GM19324 (cell line): ENCODE results near the gene C14orf180.
"Not testable (repeated sequence)": the region's sequence is repeated elsewhere in the genome, so short reads cannot be mapped to it uniquely, and the experiment has no call there.

Source experiments
- ATAC-seq: cut with Tn5 transposase; IDR thresholded peaks from one replicate; pipeline ENCODE4 v1.9.1; 2021; ENCODE audit warnings: mild to moderate bottlenecking, moderate library complexity; ENCODE audit not compliant: unreplicated experiment, low FRiP score

Gene C14orf180

GRCh38 chr14:104603711-104604401, 24.3 kb downstream of the C14orf180 start:
- no peak for ATAC-seq

- ATAC-seq = no peak
Measured at GRCh38 chr14:104604458-104605449, 25.2 kb downstream of the C14orf180 start, which contains the start of gene TMEM179. Gene TMEM179 (minus strand): TSS chr14:104604772. CDS start chr14:104604741, 31 bp downstream.

GRCh38 chr14:104609666-104610065, 30.1 kb downstream of the C14orf180 start:
- no peak for ATAC-seq

GRCh38 chr14:104610749-104611310, 31.3 kb downstream of the C14orf180 start:
- no peak for ATAC-seq

DNA sequence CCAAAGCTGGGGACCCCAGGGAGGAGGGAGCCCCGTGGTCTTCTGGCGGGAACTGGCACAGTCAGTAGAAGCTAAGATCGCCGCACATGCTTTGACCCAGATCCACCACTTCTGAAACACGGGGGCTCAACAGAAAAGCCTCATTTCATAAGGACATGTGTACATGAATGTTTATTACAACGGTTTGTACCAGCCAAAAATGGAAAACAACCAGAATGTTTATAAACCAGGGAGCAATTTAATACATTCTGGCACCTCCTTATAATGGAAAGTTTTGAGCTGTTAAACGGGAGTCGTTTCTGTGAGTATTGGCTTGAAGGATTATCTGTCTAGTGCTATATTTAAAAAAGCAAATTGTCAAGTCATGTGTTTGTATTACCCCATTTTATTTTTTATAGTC, 32.3 kb downstream of the C14orf180 start:
- no peak for ATAC-seq

DNA sequence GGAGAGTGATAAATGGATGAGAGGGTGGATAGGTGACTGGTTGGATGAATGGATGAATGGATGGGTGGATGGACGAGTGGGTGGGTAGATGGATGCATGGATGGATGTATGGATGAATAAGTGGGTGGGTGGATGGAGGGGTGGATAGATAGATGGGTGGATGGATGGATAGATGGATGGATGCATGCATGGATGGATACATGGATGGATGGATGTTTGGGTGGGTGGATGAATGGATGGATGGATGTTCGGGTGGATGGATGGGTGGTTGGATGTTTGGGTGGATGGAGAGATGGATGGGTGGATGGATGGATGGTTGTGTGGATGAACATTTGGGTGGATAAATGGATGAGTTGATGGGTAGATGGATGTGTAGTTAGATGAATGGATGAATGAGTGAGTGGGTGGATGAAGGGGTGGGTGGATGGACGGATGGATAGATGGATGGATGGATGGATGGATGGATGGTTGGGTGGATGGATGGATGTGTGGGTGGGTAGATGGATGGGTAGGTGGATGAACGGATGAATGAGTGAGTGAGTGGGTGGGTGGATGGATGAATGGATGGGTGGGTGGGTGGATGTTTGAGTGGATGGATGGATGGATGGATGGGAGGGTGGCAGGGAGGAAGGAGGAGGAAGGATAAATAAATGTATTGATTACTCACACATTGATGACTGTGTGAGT, 34.7 kb downstream of the C14orf180 start:
- ATAC-seq = no peak

DNA sequence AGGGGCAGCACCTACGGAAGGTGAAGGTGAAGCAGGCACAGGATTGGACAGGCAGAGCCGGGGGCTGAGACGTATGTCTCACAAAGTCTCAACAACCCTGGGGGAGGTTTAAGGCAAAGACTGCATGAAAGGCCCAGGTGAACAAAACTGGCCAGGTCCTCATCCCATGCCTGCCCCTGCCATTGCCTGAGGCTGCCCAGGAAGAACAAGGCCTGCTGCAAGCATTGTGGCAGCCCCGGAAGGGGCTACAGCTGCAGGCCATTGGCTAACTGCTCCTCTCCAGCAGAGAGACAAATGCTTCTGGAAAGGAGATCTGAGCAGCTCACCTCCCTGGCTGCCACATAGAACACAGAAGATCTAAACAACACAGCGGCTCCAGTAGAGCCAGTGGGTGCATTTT, 45.4 kb downstream of the C14orf180 start:
- ATAC-seq = no peak

- ATAC-seq = no peak
Measured at GRCh38 chr14:104632781-104633180, 53.2 kb downstream of the C14orf180 start.

- no peak for ATAC-seq
Measured at GRCh38 chr14:104633276-104634137, 53.9 kb downstream of the C14orf180 start.

- ATAC-seq = no peak
Measured at GRCh38 chr14:104634138-104634760, 54.7 kb downstream of the C14orf180 start.

- no peak for ATAC-seq
Measured at GRCh38 chr14:104634886-104635570, 55.5 kb downstream of the C14orf180 start.

DNA sequence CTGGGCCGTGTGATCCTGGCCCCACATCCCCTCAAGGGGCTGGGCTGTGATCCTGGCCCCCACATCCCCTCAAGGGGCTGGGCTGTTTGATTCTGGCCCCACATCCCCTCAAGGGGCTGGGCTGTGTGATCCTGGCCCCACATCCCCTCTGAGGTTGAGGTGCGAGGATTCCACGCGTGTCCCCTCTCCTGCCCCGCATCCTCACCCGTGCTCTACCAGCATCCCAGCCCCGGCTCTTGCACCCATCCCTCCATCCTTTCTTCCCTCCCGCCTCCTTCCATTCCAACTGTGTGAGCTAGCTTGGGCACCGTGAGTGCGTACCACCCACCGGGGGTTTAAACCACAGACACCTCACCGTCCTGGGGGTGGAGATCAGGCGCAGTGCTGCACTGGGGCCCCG, 56.2 kb downstream of the C14orf180 start:
- no peak for ATAC-seq

DNA sequence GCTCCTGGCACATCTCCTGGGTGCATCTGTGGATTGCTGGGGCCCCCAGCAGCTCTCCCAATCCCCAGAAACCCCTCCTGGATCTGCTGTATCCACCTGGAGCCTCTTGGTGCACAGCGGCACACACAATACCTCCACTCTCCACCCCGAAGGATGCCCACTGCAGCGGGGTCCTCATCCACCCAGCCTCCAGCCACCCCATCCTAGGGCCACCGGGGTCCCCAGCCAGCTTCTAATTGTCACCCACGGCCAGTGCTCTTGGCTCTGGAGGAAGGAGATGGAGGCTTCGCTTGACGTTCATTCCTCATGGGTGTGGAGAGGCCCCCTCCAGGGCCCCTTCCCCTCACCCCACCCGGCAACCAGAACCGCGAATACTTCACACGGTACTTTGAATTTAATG, 56.6 kb downstream of the C14orf180 start:
- ATAC-seq = no peak

- ATAC-seq = not testable (repeated sequence)
Measured at GRCh38 chr14:104636846-104637545, 57.4 kb downstream of the C14orf180 start.

DNA sequence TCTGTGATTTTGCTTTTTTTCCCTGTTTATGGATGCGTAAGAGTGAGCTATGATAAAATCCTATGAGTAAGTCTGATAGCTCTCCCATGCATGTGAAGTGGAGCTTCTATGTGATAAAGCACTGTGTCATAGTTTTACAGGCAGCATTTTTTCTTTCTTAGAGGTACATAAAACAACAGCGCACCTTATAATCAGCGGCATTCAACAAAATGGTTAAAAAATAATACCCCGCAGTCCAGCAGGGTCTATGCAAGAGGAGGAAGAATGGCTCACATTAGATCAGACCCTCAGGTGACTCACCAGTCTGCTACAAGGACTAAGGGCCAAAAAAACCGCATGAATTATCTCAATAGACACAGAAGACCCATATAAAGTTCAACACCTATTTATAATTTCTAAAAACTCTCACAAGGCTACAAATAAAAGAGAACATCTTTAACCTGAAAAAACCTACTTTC, 58.0 kb downstream of the C14orf180 start:
- no peak for ATAC-seq

GRCh38 chr14:104638190-104638589, 58.6 kb downstream of the C14orf180 start:
- no peak for ATAC-seq

GRCh38 chr14:104638927-104639450, 59.4 kb downstream of the C14orf180 start:
- no peak for ATAC-seq

DNA sequence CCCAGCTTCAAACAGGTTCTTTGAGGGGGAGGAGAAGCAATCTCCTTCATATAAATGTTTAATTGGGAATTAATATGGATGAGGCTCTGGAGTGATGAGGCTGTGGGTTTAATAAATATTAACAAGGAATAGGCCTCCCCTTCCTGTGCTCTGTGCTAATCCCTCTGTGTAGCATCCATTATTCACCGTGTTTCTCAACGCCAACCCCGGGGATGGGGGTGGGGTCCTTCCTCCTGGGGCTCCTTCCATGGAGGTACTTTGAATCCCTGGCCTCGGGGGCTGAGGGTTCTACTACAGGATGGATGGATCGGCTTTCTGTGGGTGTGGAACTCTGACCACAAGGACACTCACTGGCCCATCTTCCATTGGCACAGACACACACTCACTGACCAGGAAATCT, 59.9 kb downstream of the C14orf180 start:
- no peak for ATAC-seq
